IMR-90 (cell line): ENCODE data around the gene ITGA5.

Source experiments
- MXI1 ChIP-seq: IDR thresholded peaks from 2 replicates; pipeline ENCODE4 v1.6.1; 2012; ENCODE audit warnings: low read depth, mild to moderate bottlenecking, low read length, moderate library complexity, borderline replicate concordance
- POLR2A ChIP-seq: IDR thresholded peaks from 2 replicates; pipeline ENCODE4 v1.6.1; 2012; ENCODE audit warnings: mild to moderate bottlenecking, low read depth, low read length
- RAD21 ChIP-seq: IDR thresholded peaks from 2 replicates; pipeline ENCODE4 v1.6.1; 2012; ENCODE audit warnings: low read length, improper control_type of control experiment
- SMC3 ChIP-seq: fragments of 150-350 bp; IDR thresholded peaks from 2 replicates; pipeline ENCODE4 v1.6.1; 2016; ENCODE audit warnings: low read depth, mild to moderate bottlenecking, antibody characterized with exemption, low read length, moderate library complexity
- TF ChIP-seq, protein P1 (sequence below): conservative IDR thresholded peaks from 2 replicates; pipeline ENCODE4 v1.5.1; 2012; ENCODE audit warnings: mild to moderate bottlenecking, low read depth, low read length, improper control_type of control experiment
- TF ChIP-seq, protein P2 (sequence below): fragments of 150-350 bp; IDR thresholded peaks from 2 replicates; pipeline ENCODE4 v1.6.1; 2017; ENCODE audit warnings: mild to moderate bottlenecking, antibody characterized with exemption, low read length, low read depth

DNA sequence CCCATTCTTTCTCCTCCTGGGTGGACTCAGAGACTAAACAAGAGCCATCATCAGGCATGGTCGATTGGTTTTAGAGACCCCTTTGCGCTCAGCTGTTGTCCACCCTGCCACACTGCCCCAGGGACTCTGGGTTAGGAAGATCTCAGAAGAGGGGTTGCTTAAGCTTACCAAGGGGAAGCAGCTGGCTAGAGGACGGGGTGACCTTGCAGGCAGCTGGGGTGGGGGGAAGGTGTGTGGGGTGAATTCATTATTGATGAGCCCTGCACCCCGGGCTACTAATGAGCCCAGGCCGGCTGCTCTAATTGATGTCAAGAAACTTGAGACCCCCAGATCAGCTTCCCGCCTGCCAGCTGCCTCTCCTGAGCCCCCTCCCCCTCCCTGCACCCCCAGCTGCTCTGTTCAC lies 25.9 kb downstream of the ITGA5 start:
- TF ChIP-seq, protein P1, sequence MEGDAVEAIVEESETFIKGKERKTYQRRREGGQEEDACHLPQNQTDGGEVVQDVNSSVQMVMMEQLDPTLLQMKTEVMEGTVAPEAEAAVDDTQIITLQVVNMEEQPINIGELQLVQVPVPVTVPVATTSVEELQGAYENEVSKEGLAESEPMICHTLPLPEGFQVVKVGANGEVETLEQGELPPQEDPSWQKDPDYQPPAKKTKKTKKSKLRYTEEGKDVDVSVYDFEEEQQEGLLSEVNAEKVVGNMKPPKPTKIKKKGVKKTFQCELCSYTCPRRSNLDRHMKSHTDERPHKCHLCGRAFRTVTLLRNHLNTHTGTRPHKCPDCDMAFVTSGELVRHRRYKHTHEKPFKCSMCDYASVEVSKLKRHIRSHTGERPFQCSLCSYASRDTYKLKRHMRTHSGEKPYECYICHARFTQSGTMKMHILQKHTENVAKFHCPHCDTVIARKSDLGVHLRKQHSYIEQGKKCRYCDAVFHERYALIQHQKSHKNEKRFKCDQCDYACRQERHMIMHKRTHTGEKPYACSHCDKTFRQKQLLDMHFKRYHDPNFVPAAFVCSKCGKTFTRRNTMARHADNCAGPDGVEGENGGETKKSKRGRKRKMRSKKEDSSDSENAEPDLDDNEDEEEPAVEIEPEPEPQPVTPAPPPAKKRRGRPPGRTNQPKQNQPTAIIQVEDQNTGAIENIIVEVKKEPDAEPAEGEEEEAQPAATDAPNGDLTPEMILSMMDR = no peak
- TF ChIP-seq, protein P2, sequence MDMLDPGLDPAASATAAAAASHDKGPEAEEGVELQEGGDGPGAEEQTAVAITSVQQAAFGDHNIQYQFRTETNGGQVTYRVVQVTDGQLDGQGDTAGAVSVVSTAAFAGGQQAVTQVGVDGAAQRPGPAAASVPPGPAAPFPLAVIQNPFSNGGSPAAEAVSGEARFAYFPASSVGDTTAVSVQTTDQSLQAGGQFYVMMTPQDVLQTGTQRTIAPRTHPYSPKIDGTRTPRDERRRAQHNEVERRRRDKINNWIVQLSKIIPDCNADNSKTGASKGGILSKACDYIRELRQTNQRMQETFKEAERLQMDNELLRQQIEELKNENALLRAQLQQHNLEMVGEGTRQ = no peak
- TF ChIP-seq MXI1 = no peak
- no peak for TF ChIP-seq POLR2A
- TF ChIP-seq SMC3 = no peak
- TF ChIP-seq RAD21 = no peak
